ENCODE results near the gene KLHDC8B. TPM values are rescaled to one million over a fixed set of nuclear protein-coding genes. Genes with fewer than 3 reads are reported as not detected.
A peak's percentile ranks its signal among the peaks of the same experiment; 100 is the strongest.

KLHDC8B gene
- total and polyA plus RNA-seq, 10 of the 15 experiments (the other 5 are each of a cell fraction or from before 2014, with no cell fraction given) = 0.31 to 1.5 (median 0.85) TPM; not detected in 1

DNA sequence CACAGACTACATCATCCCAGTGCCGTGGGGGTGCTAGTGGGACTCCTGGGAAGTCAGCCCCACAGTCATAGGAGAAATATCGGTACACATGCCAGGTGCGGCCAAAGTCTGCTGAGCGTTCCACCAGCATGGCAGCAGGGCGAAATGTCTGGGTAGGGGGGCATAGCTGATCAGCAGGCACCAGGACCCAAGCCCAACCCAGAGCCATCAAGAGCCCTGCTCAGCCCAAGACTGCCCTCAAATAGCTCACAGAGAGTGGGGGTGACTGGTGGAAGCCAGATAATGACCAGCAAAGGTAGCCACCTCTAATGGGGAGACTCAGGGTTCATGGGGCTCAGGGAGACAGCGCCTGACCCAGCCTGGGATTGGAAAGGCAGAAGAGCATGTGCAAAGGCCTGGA is 39.8 kb upstream of the KLHDC8B start (continued):
- TF ChIP-seq IKZF2 (IDR thresholded peaks at IDR 0.05) = no peak

- Histone ChIP-seq H3K36me3 (ENCODE audit: control insufficient read depth in 2 of 2, insufficient read depth in 2 of 2, low read length in 1 of 2) (no peaks in the 10 kb centered on the region), H3K27ac (ENCODE audit: control insufficient read depth, insufficient read depth) (no peak overlapping the region), H2AFZ (ENCODE audit: control insufficient read depth, low read depth, low read length) (no peak overlapping the region), H3K4me2 (ENCODE audit: control insufficient read depth, insufficient read depth) (no peak overlapping the region), H3K4me1 (ENCODE audit: control insufficient read depth, insufficient read depth, low read length) (no peaks in the 10 kb centered on the region), H3K4me3 (no peak overlapping the region), H3K79me2 (ENCODE audit: control insufficient read depth, insufficient read depth, low read length) (no peaks in the 10 kb centered on the region), H3K9me3 (replicated peaks; ENCODE audit: control insufficient read depth, insufficient read depth, low read length) (no peaks in the 10 kb centered on the region), H3K9ac (ENCODE audit: control insufficient read depth, insufficient read depth, low read length) (no peak overlapping the region), H4K20me1 (ENCODE audit: control insufficient read depth, insufficient read depth) (no peaks in the 10 kb centered on the region), H3K27me3 (replicated peaks in 1 of 2; ENCODE audit: control insufficient read depth in 2 of 2, insufficient read depth in 2 of 2, low read length in 1 of 2) (peaks cover 3 to 4% of the 10 kb centered on the region in 2 experiments; a peak in 2 of 4 replicates)
- RAD21 ChIA-PET (ENCODE audit: unreplicated experiment) = no interaction called here
- SMC1A ChIA-PET (ENCODE audit: uncharacterized antibody, unreplicated experiment) = no interaction called here
- FAIRE-seq = no peak
- intact Hi-C loops (cut with micrococcal nuclease; ENCODE audit: unreplicated experiment) = no loop called here
- no peak for ATAC-seq
- POLR2A ChIA-PET = no interaction called here
- WGBS (ENCODE audit: insufficient coverage, insufficient replicate concordance, low lambda C conversion rate, missing lambda C conversion rate) = 62% methylated on average over 9 of the region's 9 CpGs
- CTCF ChIA-PET = interaction anchor here (0.6 to 1.0 kb wide), 2 partner anchors 144 to 298 kb away, joined by 3 to 8 read pairs; no protein-coding TSS in a partner anchor
- TF ChIP-seq EGR1 (IDR thresholded peaks at IDR 0.05; ENCODE audit: borderline replicate concordance in 1 of 2, low read depth in 2 of 2, low read length in 2 of 2) (no peak), SRF (IDR thresholded peaks at IDR 0.05; ENCODE audit: low read depth in 2 of 2, low read length in 2 of 2) (no peak), NBN (IDR thresholded peaks at IDR 0.05) (no peak)
- in situ Hi-C loops (cut with MboI) = no loop called here
- no peak for DNase-seq (ENCODE audit: low read depth, low spot score)
- BruUV-seq (replicated peaks) = no TSS peak
These were observed 39.3 kb upstream of the KLHDC8B start for GRCh38 chr3:49132073-49132436.

GRCh38 chr3:49132437-49133225 is 38.8 kb upstream of the KLHDC8B start, which contains the start of gene LAMB2:
Gene LAMB2 (minus strand): TSS chr3:49133050. CDS start chr3:49132867, 183 bp downstream.
- H3K36me3 ChIP-seq (ENCODE audit: control insufficient read depth in 2 of 2, insufficient read depth in 2 of 2, low read length in 1 of 2) = no peaks in the 10 kb centered on the region
- H2AFZ ChIP-seq (ENCODE audit: control insufficient read depth, low read depth, low read length) = no peak within 1 kb of the TSS
- ChIA-PET SMC1A (ENCODE audit: uncharacterized antibody, unreplicated experiment) (no interaction called here), RAD21 (ENCODE audit: unreplicated experiment) (interaction anchor here (0.6 kb wide), 1 partner anchor 1964 kb away, joined by 3 read pairs; no protein-coding TSS in a partner anchor), POLR2A (no interaction called here), CTCF (interaction anchor here (0.6 to 1.0 kb wide), 2 partner anchors 145 to 297 kb away, joined by 3 to 8 read pairs; no protein-coding TSS in a partner anchor)
- no peak within 1 kb of the TSS for H3K4me2 ChIP-seq (ENCODE audit: control insufficient read depth, insufficient read depth)
- no peaks in the 10 kb centered on the region for H4K20me1 ChIP-seq (ENCODE audit: control insufficient read depth, insufficient read depth)
- 19% methylated on average over 19 of the region's 28 CpGs for WGBS (ENCODE audit: insufficient coverage, insufficient replicate concordance, low lambda C conversion rate, missing lambda C conversion rate)
- DNase-seq (ENCODE audit: low read depth, low spot score) = no peak
- no peak within 1 kb of the TSS for H3K9ac ChIP-seq (ENCODE audit: control insufficient read depth, insufficient read depth, low read length)
- no peaks in the 10 kb centered on the region for H3K9me3 ChIP-seq (replicated peaks; ENCODE audit: control insufficient read depth, insufficient read depth, low read length)
- H3K4me3 ChIP-seq = no peak within 1 kb of the TSS
- no TSS peak for BruUV-seq (replicated peaks)
- H3K4me1 ChIP-seq (ENCODE audit: control insufficient read depth, insufficient read depth, low read length) = no peaks in the 10 kb centered on the region
- H3K27ac ChIP-seq (ENCODE audit: control insufficient read depth, insufficient read depth) = no peak within 1 kb of the TSS
- in situ Hi-C loops (cut with MboI) = no loop called here
- peaks cover 3 to 4% of the 10 kb centered on the region in 2 experiments; a peak in 2 of 4 replicates for H3K27me3 ChIP-seq (replicated peaks in 1 of 2; ENCODE audit: control insufficient read depth in 2 of 2, insufficient read depth in 2 of 2, low read length in 1 of 2)
- intact Hi-C loops (cut with micrococcal nuclease; ENCODE audit: unreplicated experiment) = no loop called here
- peak; percentile 40; the same call in 2 of the 3 replicates for ATAC-seq
- H3K79me2 ChIP-seq (ENCODE audit: control insufficient read depth, insufficient read depth, low read length) = no peaks in the 10 kb centered on the region
- FAIRE-seq = no peak
- no peak for TF ChIP-seq RCOR1 (conservative IDR thresholded peaks at IDR 0.05; ENCODE audit: low read depth, low read length)
- TF ChIP-seq BRCA1 (IDR thresholded peaks at IDR 0.05; ENCODE audit: low read depth, low read length) = no peak
- no peak for TF ChIP-seq KAT2A (conservative IDR thresholded peaks at IDR 0.05; ENCODE audit: control insufficient read depth, low read depth, low read length)
- no peak for TF ChIP-seq PAX5 (IDR thresholded peaks at IDR 0.05; ENCODE audit: borderline replicate concordance, low read depth, low read length)
- TF ChIP-seq NKRF (conservative IDR thresholded peaks at IDR 0.05) = no peak
- no peak for TF ChIP-seq EGR1 (IDR thresholded peaks at IDR 0.05; ENCODE audit: borderline replicate concordance in 1 of 2, low read depth in 2 of 2, low read length in 2 of 2)
- TF ChIP-seq WRNIP1 (IDR thresholded peaks at IDR 0.05; ENCODE audit: borderline replicate concordance, low read depth, low read length) = no peak
- TF ChIP-seq ATF3 (IDR thresholded peaks at IDR 0.05; ENCODE audit: borderline replicate concordance, extremely low read depth, low read depth, low read length) = no peak
- no peak for TF ChIP-seq YY1 (IDR thresholded peaks at IDR 0.05; ENCODE audit: low read depth, low read length)
- TF ChIP-seq NRF1 (conservative IDR thresholded peaks at IDR 0.05; ENCODE audit: low read depth, low read length) = no peak

Data from GM12878 (cell line).